ENCODE data around the gene ATP1A4.

Gene ATP1A4

DNA sequence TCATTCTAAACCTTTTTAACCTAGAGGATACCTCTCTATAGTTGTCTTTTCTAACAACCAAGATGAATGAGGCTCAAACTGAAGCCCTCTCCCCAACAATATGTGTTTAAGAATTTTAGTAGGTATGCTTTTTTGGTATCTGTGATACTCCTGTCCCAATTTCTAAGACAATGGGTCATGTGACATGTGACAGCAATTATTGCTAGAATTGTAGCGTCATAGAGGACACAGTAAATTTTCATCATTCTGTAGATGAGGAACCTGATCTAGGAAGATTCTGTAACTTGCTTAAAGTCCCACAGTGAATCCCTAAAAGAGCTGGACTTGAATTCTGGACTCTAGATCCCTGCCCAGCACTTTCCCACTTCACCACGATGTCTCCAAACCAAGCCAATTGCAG lies 27.3 kb downstream of the ATP1A4 start:
- no peak for DNase-seq

DNA sequence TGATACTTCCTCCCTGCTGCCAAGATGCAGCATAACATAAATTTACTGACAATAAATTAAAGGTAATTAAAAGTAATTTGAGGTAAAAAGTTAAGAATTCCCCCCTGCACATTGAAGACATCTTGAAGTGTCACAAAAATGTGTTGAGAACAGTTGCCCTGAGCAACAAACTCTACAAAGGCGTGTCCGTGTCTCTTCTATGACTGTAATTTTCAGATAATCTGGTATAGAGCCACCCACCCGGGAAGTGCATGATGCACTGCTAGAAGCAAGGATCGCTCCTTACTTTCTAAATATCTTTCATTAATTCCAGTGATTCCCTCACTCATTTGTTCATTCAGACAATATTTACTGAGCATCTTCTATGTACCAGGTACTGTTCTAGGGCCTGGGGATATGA lies 27.9 kb downstream of the ATP1A4 start:
- no peak for DNase-seq

DNA sequence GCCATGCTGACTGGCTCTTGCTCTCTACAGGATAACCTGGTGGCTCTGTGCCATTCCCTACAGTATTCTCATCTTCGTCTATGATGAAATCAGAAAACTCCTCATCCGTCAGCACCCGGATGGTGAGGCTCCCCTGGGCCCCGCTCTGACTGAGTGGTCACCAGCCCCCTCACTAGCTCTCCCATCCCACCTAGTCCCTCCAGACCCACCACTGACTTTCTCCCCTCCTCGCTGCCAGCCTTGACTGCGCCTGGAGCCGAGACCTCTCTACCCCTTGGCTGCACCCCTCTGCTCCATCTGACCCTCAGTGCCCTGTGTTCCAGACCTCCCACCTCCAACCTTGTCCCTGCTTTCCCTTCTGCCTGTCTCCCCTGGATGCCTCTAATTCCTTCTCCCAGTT lies 34.8 kb downstream of the ATP1A4 start:
- no peak for DNase-seq

DNA sequence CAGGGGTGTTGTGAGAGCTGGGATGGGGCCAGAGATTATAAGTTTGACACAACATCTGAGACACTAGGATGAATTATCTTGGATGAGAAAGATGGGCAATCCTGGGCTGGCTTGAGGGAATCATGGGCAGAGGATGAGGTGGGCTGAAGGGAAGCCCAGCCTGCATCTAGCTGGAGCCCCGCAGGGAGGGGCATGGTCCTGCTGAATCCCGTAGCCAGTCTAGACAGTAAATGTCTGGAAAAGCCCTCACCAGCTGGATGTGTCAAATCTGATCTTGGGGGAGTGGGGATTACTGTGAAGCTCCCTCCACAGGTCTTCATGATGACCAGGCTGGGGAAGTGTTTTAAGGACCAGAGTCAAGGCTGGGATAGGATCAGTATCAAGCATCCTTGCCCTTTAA lies 35.3 kb downstream of the ATP1A4 start:
- no peak for DNase-seq

DNA sequence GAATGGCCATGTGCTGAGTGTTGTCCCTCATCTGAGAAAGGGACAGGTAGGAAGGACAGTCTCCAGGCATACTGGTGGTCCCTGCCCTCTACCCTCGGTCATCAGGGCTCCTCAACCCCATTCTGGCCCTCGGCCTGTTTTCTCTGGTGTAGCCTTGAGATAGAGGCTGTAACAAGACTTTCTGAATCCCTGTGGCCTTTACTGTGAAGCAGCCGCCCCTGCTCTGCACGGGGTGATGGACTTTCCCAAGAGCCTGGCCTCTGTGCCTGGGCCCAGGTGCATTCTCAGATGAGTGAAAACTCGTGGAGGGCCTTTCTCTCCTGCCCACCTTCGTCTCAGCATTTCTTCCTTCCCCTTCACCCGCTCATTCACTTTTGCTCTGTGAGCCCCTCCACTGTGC lies 36.0 kb downstream of the ATP1A4 start:
- no peak for DNase-seq

DNA sequence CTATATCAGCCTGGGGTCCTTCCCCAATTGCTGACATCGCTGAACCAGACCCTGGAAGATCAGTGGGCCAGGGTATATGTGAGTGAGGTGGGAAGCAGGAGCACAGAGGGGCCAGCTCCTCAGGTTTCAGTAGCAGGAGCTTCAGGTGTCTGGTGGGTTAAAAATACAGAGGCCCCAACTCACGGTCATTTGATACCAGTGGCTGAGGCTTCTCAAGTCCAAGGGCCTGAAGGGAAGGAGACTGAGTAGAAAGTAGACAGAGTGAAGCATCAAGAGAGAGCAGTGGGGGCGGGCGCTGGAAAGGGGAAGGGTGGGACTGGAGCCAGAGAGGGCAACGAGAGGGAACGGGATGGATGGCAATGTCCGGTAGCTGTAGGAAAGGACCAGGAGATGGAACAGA lies 36.9 kb downstream of the ATP1A4 start:
- DNase-seq = no peak

- DNase-seq = no peak
Measured at GRCh38 chr1:160189649-160190625, 38.5 kb downstream of the ATP1A4 start, which contains the start of gene CASQ1. CASQ1 (plus strand) TSS chr1:160190575; CDS start chr1:160190752, 177 bp downstream.

DNA sequence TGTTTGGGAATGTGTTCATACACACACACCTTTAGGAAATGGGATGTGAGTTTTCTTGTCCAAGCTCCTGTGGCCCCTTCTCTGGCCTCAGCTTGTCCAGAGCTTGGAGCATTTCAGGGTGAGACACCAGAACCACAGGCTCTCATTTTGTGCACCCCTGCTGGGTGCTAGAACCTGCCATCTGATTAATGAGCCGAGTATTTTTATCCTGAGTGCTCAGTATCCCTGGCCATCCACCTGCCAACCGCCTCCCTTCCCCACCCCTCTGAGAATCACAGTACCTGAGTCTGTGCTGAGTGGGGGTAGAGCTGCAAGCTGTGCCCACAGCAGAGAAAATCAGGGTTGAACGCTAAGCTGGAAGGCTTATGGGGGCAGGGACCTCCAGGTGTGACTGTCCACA lies 40.4 kb downstream of the ATP1A4 start:
- DNase-seq = no peak

GRCh38 chr1:160192234-160192633 lies 40.8 kb downstream of the ATP1A4 start:
- DNase-seq = no peak

- peak; percentile 82 for DNase-seq
Measured at GRCh38 chr1:160193091-160193819, 41.9 kb downstream of the ATP1A4 start.

GRCh38 chr1:160193832-160194736 lies 42.7 kb downstream of the ATP1A4 start:
- DNase-seq = no peak

DNA sequence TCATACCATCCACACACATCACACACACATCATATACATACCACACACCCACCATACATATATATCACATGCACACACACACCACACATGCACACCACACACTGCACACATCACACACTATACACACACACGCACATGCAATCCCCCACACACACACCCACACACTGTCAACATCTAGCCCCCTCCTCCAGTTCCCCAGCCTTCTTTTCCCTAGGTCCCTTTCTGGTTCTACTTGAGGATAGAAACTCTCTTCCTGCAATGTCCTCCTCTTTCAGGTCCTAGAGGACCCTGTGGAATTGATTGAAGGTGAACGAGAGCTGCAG lies 43.3 kb downstream of the ATP1A4 start:
- DNase-seq = no peak

DNA sequence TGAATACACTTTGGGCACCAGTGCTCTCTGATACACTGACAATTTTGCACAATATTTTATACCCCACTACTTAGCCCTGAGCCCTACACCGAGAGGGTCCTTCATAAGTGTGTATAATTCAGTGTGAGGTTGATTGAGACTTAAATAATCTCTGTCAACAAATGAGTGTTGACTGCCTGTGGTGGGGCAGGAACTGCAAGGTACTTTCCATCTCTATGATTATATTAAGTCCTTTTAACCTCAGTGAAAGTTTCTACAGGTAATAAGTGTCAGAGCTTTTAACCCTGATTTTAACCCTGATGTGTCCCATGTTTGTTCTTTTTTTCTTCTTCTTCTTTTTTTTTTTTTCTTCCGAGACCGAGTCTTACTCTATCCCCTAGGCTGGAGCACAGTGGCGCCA lies 44.7 kb downstream of the ATP1A4 start:
- DNase-seq = no peak

GRCh38 chr1:160197231-160197630 lies 45.8 kb downstream of the ATP1A4 start:
- no peak for DNase-seq

DNA sequence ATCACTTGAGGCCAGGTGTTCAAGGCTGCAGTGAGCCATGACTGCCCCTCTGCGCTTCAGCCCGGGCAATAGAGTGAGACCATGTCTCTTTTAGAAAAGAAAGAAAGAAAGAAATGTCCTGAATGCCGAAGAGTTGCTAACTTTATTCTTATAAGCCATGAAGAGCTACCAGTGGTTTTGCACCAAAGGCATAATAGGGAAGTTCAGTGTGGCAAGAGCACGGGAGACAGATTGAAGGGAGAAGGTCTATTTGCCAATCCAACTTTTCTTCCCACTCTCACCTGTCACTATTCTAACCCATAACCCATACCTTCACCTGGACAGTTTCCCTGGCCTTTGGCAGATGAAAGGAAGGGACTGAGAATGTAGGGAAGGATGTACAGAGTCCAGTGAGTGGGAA lies 49.4 kb downstream of the ATP1A4 start:
- no peak for DNase-seq

DNA sequence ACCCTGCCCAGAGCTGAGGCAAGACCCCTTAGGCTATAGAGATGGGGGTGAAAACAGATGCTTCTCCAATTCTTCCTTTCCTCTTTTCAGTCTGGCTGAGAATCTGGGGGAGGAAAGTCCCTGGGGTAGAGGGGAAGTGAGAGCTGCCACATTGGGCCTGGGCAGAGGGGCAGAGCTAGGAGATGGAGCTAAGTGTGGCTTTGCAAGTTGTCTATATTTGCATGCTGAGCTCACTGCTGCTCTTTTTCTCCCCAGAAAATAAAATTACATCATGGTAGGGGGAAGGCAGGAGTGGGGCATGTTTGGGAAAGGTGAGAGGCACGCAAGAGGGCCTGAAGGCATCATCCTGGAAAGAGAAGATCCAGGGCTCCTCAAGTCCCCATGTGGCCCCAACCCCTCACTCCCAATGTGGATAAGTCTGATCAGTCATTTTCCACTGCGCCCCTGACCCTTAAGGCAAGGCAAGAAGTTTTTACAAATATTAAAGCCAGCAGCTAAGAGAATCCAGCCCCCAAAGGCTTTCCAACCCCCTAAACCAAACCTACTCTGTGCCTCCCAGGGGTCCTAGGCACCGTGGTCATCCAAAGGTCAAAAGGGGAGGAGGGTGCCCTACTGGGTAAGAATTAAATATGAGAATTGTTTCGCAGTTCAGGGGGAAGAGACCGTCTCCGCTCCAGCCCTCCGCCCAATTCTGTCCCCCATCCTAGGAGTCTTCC lies 53.3 kb downstream of the ATP1A4 start:
- DNase-seq = no peak

- peak; percentile 48 for DNase-seq
Measured at GRCh38 chr1:160205242-160206035, 54.0 kb downstream of the ATP1A4 start, which contains the start of gene PEA15. PEA15 (plus strand) TSS chr1:160205384; CDS start chr1:160211545, 6,161 bp downstream.

- peak; percentile 41 for DNase-seq
Measured at GRCh38 chr1:160206036-160206389, 54.6 kb downstream of the ATP1A4 start.

GRCh38 chr1:160206421-160207117 lies 55.2 kb downstream of the ATP1A4 start:
- DNase-seq = no peak

DNA sequence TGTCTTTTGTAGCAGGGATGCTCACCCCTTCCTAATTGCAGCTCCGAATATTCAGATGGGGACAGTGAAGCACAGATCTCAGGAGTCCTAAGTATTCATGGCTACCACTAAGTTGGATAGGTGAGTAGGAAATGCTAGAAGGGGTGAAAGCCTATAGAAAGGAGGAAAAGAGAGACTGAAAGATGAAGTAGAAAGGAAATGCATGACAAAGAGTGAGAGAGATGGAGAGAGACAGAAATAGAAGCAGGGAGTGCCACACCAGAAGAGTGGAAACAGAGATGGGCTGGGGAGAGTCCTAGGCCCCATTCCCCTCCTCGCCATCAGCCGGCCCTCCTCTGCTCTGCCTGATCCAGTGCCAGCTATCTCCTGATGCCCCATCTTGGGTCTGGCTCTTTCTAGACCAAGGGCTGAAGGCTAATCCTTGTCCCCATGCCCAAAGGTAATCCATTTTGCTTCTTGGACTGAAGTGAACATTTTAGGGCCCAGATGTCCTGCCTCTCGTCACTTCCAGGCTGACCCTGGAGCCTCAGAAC lies 55.8 kb downstream of the ATP1A4 start:
- no peak for DNase-seq

Data from effector CD4-positive, alpha-beta T cell (primary cell).